Epithelial cell of esophagus (primary cell): ENCODE data around the gene MYO18B.

Source experiments
- DNase-seq: peaks from one replicate; pipeline ENCODE4 v3.0.0; 2010; ENCODE audit warnings: low read depth
- H3K4me3 ChIP-seq: 2 replicates; pipeline ENCODE4 v1.5.1; 2011; ENCODE audit warnings: mild to moderate bottlenecking, low read length, control low read depth
- CTCF ChIP-seq: IDR thresholded peaks from 2 replicates; pipeline ENCODE4 v1.5.1; 2011; ENCODE audit warnings: low read depth, mild to moderate bottlenecking, low read length, control low read depth, inconsistent platforms; ENCODE audit not compliant: insufficient read depth; ENCODE audit errors: missing control alignments

The MYO18B gene

GRCh38 chr22:25899566-25899965, 157.6 kb downstream of the MYO18B start:
- DNase-seq = no peak
- no peak overlapping the region for H3K4me3 ChIP-seq
- TF ChIP-seq CTCF = no peak

GRCh38 chr22:25900390-25900789, 158.4 kb downstream of the MYO18B start:
- TF ChIP-seq CTCF = no peak
- no peak for DNase-seq
- no peak overlapping the region for H3K4me3 ChIP-seq

GRCh38 chr22:25900880-25901279, 158.9 kb downstream of the MYO18B start:
- no peak for DNase-seq
- TF ChIP-seq CTCF = no peak
- no peak overlapping the region for H3K4me3 ChIP-seq

- DNase-seq = no peak
- no peak overlapping the region for H3K4me3 ChIP-seq
- no peak for TF ChIP-seq CTCF
These were observed 160.4 kb downstream of the MYO18B start for GRCh38 chr22:25902402-25902801.

GRCh38 chr22:25903294-25903693, 161.3 kb downstream of the MYO18B start:
- no peak for DNase-seq
- no peak for TF ChIP-seq CTCF
- H3K4me3 ChIP-seq = no peak overlapping the region

- no peak overlapping the region for H3K4me3 ChIP-seq
- no peak for DNase-seq
- TF ChIP-seq CTCF = no peak
These were observed 166.2 kb downstream of the MYO18B start for GRCh38 chr22:25908212-25908611.

GRCh38 chr22:25908755-25909154, 166.8 kb downstream of the MYO18B start:
- TF ChIP-seq CTCF = no peak
- DNase-seq = no peak
- no peak overlapping the region for H3K4me3 ChIP-seq
